ENCODE measurements around the gene ETFDH. TPM values are rescaled to one million over a fixed set of nuclear protein-coding genes. Genes with fewer than 3 reads are reported as not detected.

Gene ETFDH
- total RNA-seq, 1 donor from 2014 or later = 17.0 TPM

DNA sequence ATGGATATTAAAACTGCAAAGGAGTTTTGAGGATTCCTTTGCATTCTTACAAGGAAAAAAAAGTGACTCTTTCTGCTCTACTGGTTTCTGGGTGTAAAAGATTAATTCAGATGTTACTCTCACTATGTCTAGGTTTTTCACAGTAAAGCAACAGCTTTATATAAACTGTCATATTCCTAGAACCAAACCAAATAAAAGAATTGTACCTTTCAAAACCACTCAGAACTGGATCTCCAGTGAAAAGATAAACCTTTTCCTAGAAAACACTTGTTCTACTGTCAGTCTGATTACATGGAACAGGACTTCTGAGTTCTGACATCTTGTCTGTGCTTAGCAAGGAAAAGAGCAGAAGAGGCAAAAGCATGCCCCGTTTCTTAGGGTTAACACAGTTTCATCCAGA is 56.1 kb downstream of the ETFDH start:
- no peaks in the 10 kb centered on the region for H3K4me1 Mint-ChIP-seq (ENCODE audit: low read depth, unreplicated experiment)
- peaks cover 6% of the 10 kb centered on the region for H3K27me3 Mint-ChIP-seq (ENCODE audit: low read depth, unreplicated experiment)
- H3K4me1 ChIP-seq (ENCODE audit: insufficient read depth, low read length) = peaks cover 4% of the 10 kb centered on the region
- H2AFZ ChIP-seq (ENCODE audit: low read depth, low read length) = no peak overlapping the region
- no peak overlapping the region for H3K4me2 ChIP-seq (ENCODE audit: low read length)
- no peaks in the 10 kb centered on the region for H3K9me3 Mint-ChIP-seq (ENCODE audit: unreplicated experiment)
- TF ChIP-seq EZH2 (IDR thresholded peaks at IDR 0.05; ENCODE audit: insufficient read depth, low read length) = no peak
- TF ChIP-seq, protein P1, sequence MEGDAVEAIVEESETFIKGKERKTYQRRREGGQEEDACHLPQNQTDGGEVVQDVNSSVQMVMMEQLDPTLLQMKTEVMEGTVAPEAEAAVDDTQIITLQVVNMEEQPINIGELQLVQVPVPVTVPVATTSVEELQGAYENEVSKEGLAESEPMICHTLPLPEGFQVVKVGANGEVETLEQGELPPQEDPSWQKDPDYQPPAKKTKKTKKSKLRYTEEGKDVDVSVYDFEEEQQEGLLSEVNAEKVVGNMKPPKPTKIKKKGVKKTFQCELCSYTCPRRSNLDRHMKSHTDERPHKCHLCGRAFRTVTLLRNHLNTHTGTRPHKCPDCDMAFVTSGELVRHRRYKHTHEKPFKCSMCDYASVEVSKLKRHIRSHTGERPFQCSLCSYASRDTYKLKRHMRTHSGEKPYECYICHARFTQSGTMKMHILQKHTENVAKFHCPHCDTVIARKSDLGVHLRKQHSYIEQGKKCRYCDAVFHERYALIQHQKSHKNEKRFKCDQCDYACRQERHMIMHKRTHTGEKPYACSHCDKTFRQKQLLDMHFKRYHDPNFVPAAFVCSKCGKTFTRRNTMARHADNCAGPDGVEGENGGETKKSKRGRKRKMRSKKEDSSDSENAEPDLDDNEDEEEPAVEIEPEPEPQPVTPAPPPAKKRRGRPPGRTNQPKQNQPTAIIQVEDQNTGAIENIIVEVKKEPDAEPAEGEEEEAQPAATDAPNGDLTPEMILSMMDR (IDR thresholded peaks at IDR 0.05; ENCODE audit: insufficient read depth, low read depth, low read length) = no peak
- H3K27ac Mint-ChIP-seq (ENCODE audit: unreplicated experiment) = no peak overlapping the region
- H3K27ac ChIP-seq (ENCODE audit: low read depth, low read length) = no peak overlapping the region
- no peak overlapping the region for H3K4me3 ChIP-seq (ENCODE audit: insufficient read depth, low read depth, low read length)
- no peaks in the 10 kb centered on the region for H3K79me2 ChIP-seq (ENCODE audit: insufficient read depth, low read length)
- H3K4me3 Mint-ChIP-seq (ENCODE audit: unreplicated experiment) = no peak overlapping the region
- no peaks in the 10 kb centered on the region for H4K20me1 ChIP-seq (ENCODE audit: insufficient read depth, low read length)
- H3K9me3 ChIP-seq (ENCODE audit: insufficient read depth, low read depth, low read length) = no peaks in the 10 kb centered on the region
- H3K36me3 ChIP-seq (ENCODE audit: insufficient read depth, low read length) = no peaks in the 10 kb centered on the region
- FAIRE-seq = no peak
- no peak overlapping the region for H3K9ac ChIP-seq (ENCODE audit: low read length)
- H3K27me3 ChIP-seq (ENCODE audit: insufficient read depth, low read length) = peaks cover 5% of the 10 kb centered on the region
- DNase-seq (ENCODE audit: low read depth) = no peak
- no peaks in the 10 kb centered on the region for H3K36me3 Mint-ChIP-seq (ENCODE audit: low read depth, unreplicated experiment)

DNA sequence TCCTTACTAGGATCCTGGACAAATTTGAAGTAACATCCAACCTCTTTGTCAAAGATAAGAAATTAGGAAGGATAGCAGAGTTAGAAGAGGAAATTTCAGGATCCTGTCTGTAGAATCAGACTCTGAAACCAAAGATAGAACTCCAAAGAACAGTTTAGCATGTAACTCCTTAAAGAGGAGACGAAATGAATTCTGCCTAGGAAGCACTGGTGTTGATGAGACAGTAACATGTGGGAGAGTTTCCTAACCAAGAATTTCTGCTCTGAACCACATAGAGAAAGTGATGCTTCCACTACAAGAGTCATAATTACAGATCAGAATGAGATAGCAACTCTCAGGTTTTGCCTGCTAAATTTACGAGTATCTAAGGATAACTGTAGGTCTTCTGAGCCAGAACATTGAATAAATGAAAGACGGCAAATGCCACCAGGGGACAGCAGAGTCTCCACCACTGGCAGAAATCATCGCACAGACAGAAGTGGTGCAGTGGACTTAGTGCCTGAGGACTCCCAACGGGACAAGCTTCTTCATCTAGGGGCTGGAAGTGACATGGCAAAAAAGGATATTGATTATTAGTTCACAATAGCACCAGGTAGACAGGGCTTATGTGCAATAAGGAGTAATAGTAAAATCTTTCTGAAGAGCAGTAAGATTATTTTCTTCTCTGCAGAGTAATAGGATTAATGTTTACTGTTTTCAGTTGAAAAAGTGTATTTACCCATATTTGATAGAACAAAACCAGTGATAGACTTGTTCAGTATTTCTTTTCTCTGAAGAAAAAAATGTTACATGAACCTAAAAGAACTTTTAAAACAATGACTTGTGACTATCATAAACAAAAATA is 57.8 kb downstream of the ETFDH start:
- H3K79me2 ChIP-seq (ENCODE audit: insufficient read depth, low read length) = no peaks in the 10 kb centered on the region
- Mint-ChIP-seq H3K4me1 (ENCODE audit: low read depth, unreplicated experiment) (no peaks in the 10 kb centered on the region), H3K4me3 (ENCODE audit: unreplicated experiment) (no peak overlapping the region), H3K36me3 (ENCODE audit: low read depth, unreplicated experiment) (no peaks in the 10 kb centered on the region), H3K9me3 (ENCODE audit: unreplicated experiment) (no peaks in the 10 kb centered on the region), H3K27ac (ENCODE audit: unreplicated experiment) (no peak overlapping the region), H3K27me3 (ENCODE audit: low read depth, unreplicated experiment) (peaks cover 6% of the 10 kb centered on the region)
- H3K27me3 ChIP-seq (ENCODE audit: insufficient read depth, low read length) = peaks cover 5% of the 10 kb centered on the region
- DNase-seq (ENCODE audit: low read depth) = peak; percentile 49
- H3K9me3 ChIP-seq (ENCODE audit: insufficient read depth, low read depth, low read length) = no peaks in the 10 kb centered on the region
- H3K4me3 ChIP-seq (ENCODE audit: insufficient read depth, low read depth, low read length) = no peak overlapping the region
- H3K27ac ChIP-seq (ENCODE audit: low read depth, low read length) = no peak overlapping the region
- H2AFZ ChIP-seq (ENCODE audit: low read depth, low read length) = no peak overlapping the region
- TF ChIP-seq EZH2 (IDR thresholded peaks at IDR 0.05; ENCODE audit: insufficient read depth, low read length) = no peak
- TF ChIP-seq, protein P1 (IDR thresholded peaks at IDR 0.05; ENCODE audit: insufficient read depth, low read depth, low read length) = peak; percentile 90
- no peaks in the 10 kb centered on the region for H3K4me1 ChIP-seq (ENCODE audit: insufficient read depth, low read length)
- no peaks in the 10 kb centered on the region for H4K20me1 ChIP-seq (ENCODE audit: insufficient read depth, low read length)
- no peak overlapping the region for H3K4me2 ChIP-seq (ENCODE audit: low read length)
- no peak for FAIRE-seq
- H3K9ac ChIP-seq (ENCODE audit: low read length) = no peak overlapping the region
- no peaks in the 10 kb centered on the region for H3K36me3 ChIP-seq (ENCODE audit: insufficient read depth, low read length)

DNA sequence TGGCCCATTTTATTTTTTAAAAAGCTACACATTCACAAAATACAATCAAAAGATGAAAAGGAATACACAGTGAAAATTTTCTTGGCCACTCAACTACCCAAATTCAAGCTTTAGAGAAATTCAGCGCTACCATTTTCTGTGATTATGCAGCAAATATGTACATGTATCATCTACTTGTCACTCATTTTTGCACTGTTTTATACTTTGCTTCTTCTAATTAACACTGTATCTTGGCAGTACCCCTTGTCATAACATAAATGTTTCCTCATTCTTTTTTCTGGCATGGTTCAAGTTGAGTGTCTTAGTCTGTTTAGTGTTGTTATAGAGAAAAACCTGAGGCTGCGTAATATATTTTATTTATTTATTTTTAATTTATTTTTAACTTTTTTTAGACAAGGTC is 66.8 kb downstream of the ETFDH start:
- H3K9ac ChIP-seq (ENCODE audit: low read length) = no peak overlapping the region
- Mint-ChIP-seq H3K27me3 (ENCODE audit: low read depth, unreplicated experiment) (no peaks in the 10 kb centered on the region), H3K9me3 (ENCODE audit: unreplicated experiment) (no peaks in the 10 kb centered on the region), H3K4me3 (ENCODE audit: unreplicated experiment) (no peak overlapping the region), H3K27ac (ENCODE audit: unreplicated experiment) (no peak overlapping the region), H3K4me1 (ENCODE audit: low read depth, unreplicated experiment) (no peaks in the 10 kb centered on the region), H3K36me3 (ENCODE audit: low read depth, unreplicated experiment) (no peaks in the 10 kb centered on the region)
- no peaks in the 10 kb centered on the region for H3K27me3 ChIP-seq (ENCODE audit: insufficient read depth, low read length)
- H3K9me3 ChIP-seq (ENCODE audit: insufficient read depth, low read depth, low read length) = no peaks in the 10 kb centered on the region
- H3K27ac ChIP-seq (ENCODE audit: low read depth, low read length) = no peak overlapping the region
- DNase-seq (ENCODE audit: low read depth) (no peak), FAIRE-seq (no peak)
- no peak overlapping the region for H3K4me3 ChIP-seq (ENCODE audit: insufficient read depth, low read depth, low read length)
- no peak overlapping the region for H3K4me2 ChIP-seq (ENCODE audit: low read length)
- no peaks in the 10 kb centered on the region for H4K20me1 ChIP-seq (ENCODE audit: insufficient read depth, low read length)
- no peaks in the 10 kb centered on the region for H3K79me2 ChIP-seq (ENCODE audit: insufficient read depth, low read length)
- no peak for TF ChIP-seq EZH2 (IDR thresholded peaks at IDR 0.05; ENCODE audit: insufficient read depth, low read length)
- TF ChIP-seq, protein P1 (IDR thresholded peaks at IDR 0.05; ENCODE audit: insufficient read depth, low read depth, low read length) = no peak
- no peaks in the 10 kb centered on the region for H3K36me3 ChIP-seq (ENCODE audit: insufficient read depth, low read length)
- no peaks in the 10 kb centered on the region for H3K4me1 ChIP-seq (ENCODE audit: insufficient read depth, low read length)
- no peak overlapping the region for H2AFZ ChIP-seq (ENCODE audit: low read depth, low read length)
